BJ (cell line): ENCODE data around the gene KLHL22. TPM values are rescaled to one million over a fixed set of nuclear protein-coding genes. Genes with fewer than 3 reads are reported as not detected.

Experiments used
- CTCF ChIA-PET: fragments of 350-600 bp; formaldehyde crosslinking; extraction: SDS; loops from one replicate; lab custom pipeline; 2021; ENCODE audit warnings: antibody characterized with exemption, inconsistent platforms; lab: Yijun Ruan, JAX
- POLR2A ChIA-PET: fragments of 300-600 bp; sonication (Branson Sonifier 250); formaldehyde crosslinking; extraction: SDS; loops from one replicate; lab custom pipeline; 2021; ENCODE audit warnings: antibody characterized with exemption; lab: Charles Lee
- DNase-seq: peaks from one replicate; pipeline ENCODE4 v3.0.0-alpha.2; 2011; ENCODE audit warnings: low read depth
- H3K27me3 ChIP-seq: 2 replicates; pipeline ENCODE4 v1.6.0; 2011; ENCODE audit warnings: low read length; ENCODE audit not compliant: control insufficient read depth, insufficient read depth
- H3K36me3 ChIP-seq: 2 replicates; pipeline ENCODE4 v1.5.1; 2011; ENCODE audit warnings: low read length; ENCODE audit not compliant: control insufficient read depth, insufficient read depth
- H3K4me3 ChIP-seq: 2 replicates; pipeline ENCODE4 v1.5.1; 2011; ENCODE audit warnings: low read depth, mild to moderate bottlenecking, control low read depth, low read length
- CTCF ChIP-seq: IDR thresholded peaks from 2 replicates; pipeline ENCODE4 v1.5.1; 2011; ENCODE audit warnings: low read depth, mild to moderate bottlenecking, control low read depth, inconsistent platforms, low read length, moderate library complexity; ENCODE audit not compliant: insufficient read depth
- polyA plus RNA-seq: library from polyadenylated mRNA; depleted of rRNA; stranded (reverse); fragments of >200 nt; gene quantifications from 2 replicates; pipeline ENCODE4 v1.2.3, GENCODE V29; 2011

Gene KLHL22
- polyA plus RNA-seq, 1 experiment, result 34.0 TPM

- no peak overlapping the region for H3K4me3 ChIP-seq
- ChIA-PET CTCF (interaction anchor here (0.6 to 4.3 kb wide), 7 partner anchors 12 to 31 kb away, joined by 3 to 19 read pairs (median 3); no protein-coding TSS in a partner anchor), POLR2A (no interaction called here)
- DNase-seq, result no peak
- no peaks in the 10 kb centered on the region for H3K27me3 ChIP-seq
- H3K36me3 ChIP-seq, result peaks cover 11% of the 10 kb centered on the region
- no peak for TF ChIP-seq CTCF
Measured at GRCh38 chr22:20537325-20537756, 41.7 kb upstream of the KLHL22 start.

- CTCF ChIA-PET, result interaction anchor here (1.4 to 4.3 kb wide), 2 partner anchors 21 to 28 kb away, joined by 3 to 19 read pairs; no protein-coding TSS in a partner anchor
- no peaks in the 10 kb centered on the region for H3K27me3 ChIP-seq
- POLR2A ChIA-PET, result no interaction called here
- TF ChIP-seq CTCF, result no peak
- H3K4me3 ChIP-seq, result no peak overlapping the region
- DNase-seq, result no peak
- H3K36me3 ChIP-seq, result peaks cover 11% of the 10 kb centered on the region
Measured at GRCh38 chr22:20536590-20537324, 41.2 kb upstream of the KLHL22 start.

- Histone ChIP-seq H3K36me3 (peaks cover 11% of the 10 kb centered on the region), H3K27me3 (no peaks in the 10 kb centered on the region), H3K4me3 (no peak overlapping the region)
- ChIA-PET CTCF (interaction anchor here (1.2 to 8.7 kb wide), 2 partner anchors 8 to 33 kb away, joined by 3 to 82 read pairs; no protein-coding TSS in a partner anchor), POLR2A (no interaction called here)
- no peak for TF ChIP-seq CTCF
- no peak for DNase-seq
Measured at GRCh38 chr22:20533879-20534265, 38.3 kb upstream of the KLHL22 start.

GRCh38 chr22:20533095-20533878, 37.7 kb upstream of the KLHL22 start:
- no peak for DNase-seq
- ChIA-PET POLR2A (no interaction called here), CTCF (interaction anchor here (0.7 to 8.7 kb wide), 4 partner anchors 9 to 39 kb away, joined by 3 to 82 read pairs (median 3); no protein-coding TSS in a partner anchor)
- H3K36me3 ChIP-seq, result peaks cover 16% of the 10 kb centered on the region
- no peak overlapping the region for H3K4me3 ChIP-seq
- no peak for TF ChIP-seq CTCF
- H3K27me3 ChIP-seq, result no peaks in the 10 kb centered on the region
